GM12878 (cell line): ENCODE measurements around the gene TMBIM1. TPM values are rescaled to one million over a fixed set of nuclear protein-coding genes. Genes with fewer than 3 reads are reported as not detected.

Source experiments
- BMI1 ChIP-seq: fragments of 450-650 bp; IDR thresholded peaks from 2 replicates; pipeline ENCODE4 v1.6.1; 2016; ENCODE audit warnings: mild to moderate bottlenecking, moderate library complexity, borderline replicate concordance
- SIN3A ChIP-seq: IDR thresholded peaks from 2 replicates; pipeline ENCODE4 v1.6.1; 2012; ENCODE audit warnings: low read depth, low read length, improper control_type of control experiment
- TARDBP ChIP-seq: IDR thresholded peaks from 2 replicates; pipeline ENCODE4 v1.6.1; 2016; ENCODE audit warnings: borderline replicate concordance
- ZBED1 ChIP-seq: IDR thresholded peaks from 2 replicates; pipeline ENCODE4 v1.6.1; 2016; ENCODE audit warnings: borderline replicate concordance
- ZNF24 ChIP-seq: fragments of 450-650 bp; IDR thresholded peaks from 2 replicates; pipeline ENCODE4 v1.6.1; 2017; ENCODE audit warnings: antibody characterized with exemption, mild to moderate bottlenecking
- polyA plus RNA-seq, 11 experiments: library from polyadenylated mRNA; depleted of rRNA in 4 of 11; unstranded in 6 of 11; stranded (reverse) in 5 of 11; fragments of >200 nt; fragmentation: Nextera tagmentation in 4 of 11; fragmentation: Illumina TruSeq in 1 of 11; extraction: Ambion mirVana in 4 of 11; extraction: Trizol in 1 of 11; gene quantifications; 1 replicate in 1 of 11; 2 replicates in 10 of 11; pipeline versions ENCODE4 v1.2.1 to v1.2.3, GENCODE V29; 2011 to 2016; ENCODE audit warnings: inconsistent platforms in 2 of 11, missing spikeins in 2 of 11, low read depth in 1 of 11
- total RNA-seq, 4 experiments: library from RNA; depleted of rRNA in 3 of 4; stranded (reverse); fragments of >200 nt in 3 of 4; fragmentation: Illumina TruSeq in 1 of 4; extraction: Trizol in 1 of 4; gene quantifications; 2 replicates each; pipeline versions ENCODE4 v1.2.1 to v1.2.3, GENCODE V29; 2013 to 2021
- TF ChIP-seq, protein P1 (sequence below): fragments of 450-650 bp; IDR thresholded peaks from 2 replicates; pipeline ENCODE4 v1.6.1; 2017; ENCODE audit warnings: mild to moderate bottlenecking, moderate library complexity
- TF ChIP-seq, protein P2 (sequence below): fragments of 450-650 bp; IDR thresholded peaks from 2 replicates; pipeline ENCODE4 v1.6.1; 2017; ENCODE audit warnings: low read depth, mild to moderate bottlenecking, moderate library complexity
- TF ChIP-seq, protein P3 (sequence below): fragments of 150-350 bp; IDR thresholded peaks from 2 replicates; pipeline ENCODE4 v1.6.1; 2014; ENCODE audit warnings: mild to moderate bottlenecking, low read depth, low read length
- TF ChIP-seq, protein P4 (sequence below): fragments of 450-650 bp; IDR thresholded peaks from 2 replicates; pipeline ENCODE4 v1.6.1; 2016; ENCODE audit warnings: mild to moderate bottlenecking
- TF ChIP-seq, protein P5 (sequence below): IDR thresholded peaks from 2 replicates; pipeline ENCODE4 v1.6.1; 2012; ENCODE audit warnings: improper control_type of control experiment, low read depth, low read length; ENCODE audit not compliant: insufficient replicate concordance

The TMBIM1 gene
- total and polyA plus RNA-seq, 10 of the 15 experiments (the other 5 are each of a cell fraction or from before 2014, with no cell fraction given): 6.1 to 38.3 (median 26.2) TPM

DNA sequence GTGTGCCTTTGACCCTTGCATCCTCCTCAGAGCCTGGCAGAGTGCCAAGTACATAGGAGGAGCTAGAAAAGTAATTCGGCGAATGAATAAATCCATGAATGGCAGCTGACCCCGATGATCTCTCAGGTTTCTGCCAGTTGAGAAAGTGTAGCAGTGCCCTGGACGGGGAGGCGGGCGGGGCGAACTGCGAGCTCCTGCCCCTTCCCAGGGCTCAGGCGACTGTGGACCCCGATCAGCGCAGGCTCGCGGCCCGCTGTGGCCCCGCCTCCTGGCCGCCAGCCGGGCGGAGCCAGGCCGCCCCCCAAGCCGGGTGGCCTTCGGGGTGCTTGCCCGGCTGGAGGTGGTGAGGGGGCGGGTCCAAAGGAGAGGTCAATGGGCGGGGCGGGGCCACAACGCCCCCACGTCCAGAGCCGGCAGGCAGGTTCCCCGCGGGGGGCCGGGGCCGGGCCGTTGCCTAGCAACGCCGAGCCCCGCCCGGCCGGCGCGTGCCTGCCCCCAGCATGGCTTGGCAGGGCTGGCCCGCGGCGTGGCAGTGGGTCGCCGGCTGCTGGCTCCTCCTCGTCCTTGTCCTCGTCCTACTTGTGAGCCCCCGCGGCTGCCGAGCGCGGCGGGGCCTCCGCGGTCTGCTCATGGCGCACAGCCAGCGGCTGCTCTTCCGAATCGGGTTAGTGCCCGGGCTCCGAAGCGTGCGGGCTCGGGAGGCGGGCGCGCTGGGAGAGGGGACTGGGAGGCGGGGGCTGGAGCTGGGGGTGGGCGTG lies 30.6 kb upstream of the TMBIM1 start (continued):
- TF ChIP-seq, protein P1, sequence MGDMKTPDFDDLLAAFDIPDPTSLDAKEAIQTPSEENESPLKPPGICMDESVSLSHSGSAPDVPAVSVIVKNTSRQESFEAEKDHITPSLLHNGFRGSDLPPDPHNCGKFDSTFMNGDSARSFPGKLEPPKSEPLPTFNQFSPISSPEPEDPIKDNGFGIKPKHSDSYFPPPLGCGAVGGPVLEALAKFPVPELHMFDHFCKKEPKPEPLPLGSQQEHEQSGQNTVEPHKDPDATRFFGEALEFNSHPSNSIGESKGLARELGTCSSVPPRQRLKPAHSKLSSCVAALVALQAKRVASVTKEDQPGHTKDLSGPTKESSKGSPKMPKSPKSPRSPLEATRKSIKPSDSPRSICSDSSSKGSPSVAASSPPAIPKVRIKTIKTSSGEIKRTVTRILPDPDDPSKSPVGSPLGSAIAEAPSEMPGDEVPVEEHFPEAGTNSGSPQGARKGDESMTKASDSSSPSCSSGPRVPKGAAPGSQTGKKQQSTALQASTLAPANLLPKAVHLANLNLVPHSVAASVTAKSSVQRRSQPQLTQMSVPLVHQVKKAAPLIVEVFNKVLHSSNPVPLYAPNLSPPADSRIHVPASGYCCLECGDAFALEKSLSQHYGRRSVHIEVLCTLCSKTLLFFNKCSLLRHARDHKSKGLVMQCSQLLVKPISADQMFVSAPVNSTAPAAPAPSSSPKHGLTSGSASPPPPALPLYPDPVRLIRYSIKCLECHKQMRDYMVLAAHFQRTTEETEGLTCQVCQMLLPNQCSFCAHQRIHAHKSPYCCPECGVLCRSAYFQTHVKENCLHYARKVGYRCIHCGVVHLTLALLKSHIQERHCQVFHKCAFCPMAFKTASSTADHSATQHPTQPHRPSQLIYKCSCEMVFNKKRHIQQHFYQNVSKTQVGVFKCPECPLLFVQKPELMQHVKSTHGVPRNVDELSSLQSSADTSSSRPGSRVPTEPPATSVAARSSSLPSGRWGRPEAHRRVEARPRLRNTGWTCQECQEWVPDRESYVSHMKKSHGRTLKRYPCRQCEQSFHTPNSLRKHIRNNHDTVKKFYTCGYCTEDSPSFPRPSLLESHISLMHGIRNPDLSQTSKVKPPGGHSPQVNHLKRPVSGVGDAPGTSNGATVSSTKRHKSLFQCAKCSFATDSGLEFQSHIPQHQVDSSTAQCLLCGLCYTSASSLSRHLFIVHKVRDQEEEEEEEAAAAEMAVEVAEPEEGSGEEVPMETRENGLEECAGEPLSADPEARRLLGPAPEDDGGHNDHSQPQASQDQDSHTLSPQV: no peak
- TF ChIP-seq ZBED1: no peak
- TF ChIP-seq BMI1: peak; percentile 88
- TF ChIP-seq, protein P2, sequence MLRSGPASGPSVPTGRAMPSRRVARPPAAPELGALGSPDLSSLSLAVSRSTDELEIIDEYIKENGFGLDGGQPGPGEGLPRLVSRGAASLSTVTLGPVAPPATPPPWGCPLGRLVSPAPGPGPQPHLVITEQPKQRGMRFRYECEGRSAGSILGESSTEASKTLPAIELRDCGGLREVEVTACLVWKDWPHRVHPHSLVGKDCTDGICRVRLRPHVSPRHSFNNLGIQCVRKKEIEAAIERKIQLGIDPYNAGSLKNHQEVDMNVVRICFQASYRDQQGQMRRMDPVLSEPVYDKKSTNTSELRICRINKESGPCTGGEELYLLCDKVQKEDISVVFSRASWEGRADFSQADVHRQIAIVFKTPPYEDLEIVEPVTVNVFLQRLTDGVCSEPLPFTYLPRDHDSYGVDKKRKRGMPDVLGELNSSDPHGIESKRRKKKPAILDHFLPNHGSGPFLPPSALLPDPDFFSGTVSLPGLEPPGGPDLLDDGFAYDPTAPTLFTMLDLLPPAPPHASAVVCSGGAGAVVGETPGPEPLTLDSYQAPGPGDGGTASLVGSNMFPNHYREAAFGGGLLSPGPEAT: no peak
- TF ChIP-seq TARDBP: no peak
- TF ChIP-seq SIN3A: peak; percentile 55; the same call in 1 of the 2 replicates
- TF ChIP-seq, protein P3, sequence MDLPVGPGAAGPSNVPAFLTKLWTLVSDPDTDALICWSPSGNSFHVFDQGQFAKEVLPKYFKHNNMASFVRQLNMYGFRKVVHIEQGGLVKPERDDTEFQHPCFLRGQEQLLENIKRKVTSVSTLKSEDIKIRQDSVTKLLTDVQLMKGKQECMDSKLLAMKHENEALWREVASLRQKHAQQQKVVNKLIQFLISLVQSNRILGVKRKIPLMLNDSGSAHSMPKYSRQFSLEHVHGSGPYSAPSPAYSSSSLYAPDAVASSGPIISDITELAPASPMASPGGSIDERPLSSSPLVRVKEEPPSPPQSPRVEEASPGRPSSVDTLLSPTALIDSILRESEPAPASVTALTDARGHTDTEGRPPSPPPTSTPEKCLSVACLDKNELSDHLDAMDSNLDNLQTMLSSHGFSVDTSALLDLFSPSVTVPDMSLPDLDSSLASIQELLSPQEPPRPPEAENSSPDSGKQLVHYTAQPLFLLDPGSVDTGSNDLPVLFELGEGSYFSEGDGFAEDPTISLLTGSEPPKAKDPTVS: no peak
- no peak for TF ChIP-seq ZNF24
- TF ChIP-seq, protein P4, sequence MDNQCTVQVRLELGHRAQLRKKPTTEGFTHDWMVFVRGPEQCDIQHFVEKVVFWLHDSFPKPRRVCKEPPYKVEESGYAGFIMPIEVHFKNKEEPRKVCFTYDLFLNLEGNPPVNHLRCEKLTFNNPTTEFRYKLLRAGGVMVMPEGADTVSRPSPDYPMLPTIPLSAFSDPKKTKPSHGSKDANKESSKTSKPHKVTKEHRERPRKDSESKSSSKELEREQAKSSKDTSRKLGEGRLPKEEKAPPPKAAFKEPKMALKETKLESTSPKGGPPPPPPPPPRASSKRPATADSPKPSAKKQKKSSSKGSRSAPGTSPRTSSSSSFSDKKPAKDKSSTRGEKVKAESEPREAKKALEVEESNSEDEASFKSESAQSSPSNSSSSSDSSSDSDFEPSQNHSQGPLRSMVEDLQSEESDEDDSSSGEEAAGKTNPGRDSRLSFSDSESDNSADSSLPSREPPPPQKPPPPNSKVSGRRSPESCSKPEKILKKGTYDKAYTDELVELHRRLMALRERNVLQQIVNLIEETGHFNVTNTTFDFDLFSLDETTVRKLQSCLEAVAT: no peak
- TF ChIP-seq, protein P5, sequence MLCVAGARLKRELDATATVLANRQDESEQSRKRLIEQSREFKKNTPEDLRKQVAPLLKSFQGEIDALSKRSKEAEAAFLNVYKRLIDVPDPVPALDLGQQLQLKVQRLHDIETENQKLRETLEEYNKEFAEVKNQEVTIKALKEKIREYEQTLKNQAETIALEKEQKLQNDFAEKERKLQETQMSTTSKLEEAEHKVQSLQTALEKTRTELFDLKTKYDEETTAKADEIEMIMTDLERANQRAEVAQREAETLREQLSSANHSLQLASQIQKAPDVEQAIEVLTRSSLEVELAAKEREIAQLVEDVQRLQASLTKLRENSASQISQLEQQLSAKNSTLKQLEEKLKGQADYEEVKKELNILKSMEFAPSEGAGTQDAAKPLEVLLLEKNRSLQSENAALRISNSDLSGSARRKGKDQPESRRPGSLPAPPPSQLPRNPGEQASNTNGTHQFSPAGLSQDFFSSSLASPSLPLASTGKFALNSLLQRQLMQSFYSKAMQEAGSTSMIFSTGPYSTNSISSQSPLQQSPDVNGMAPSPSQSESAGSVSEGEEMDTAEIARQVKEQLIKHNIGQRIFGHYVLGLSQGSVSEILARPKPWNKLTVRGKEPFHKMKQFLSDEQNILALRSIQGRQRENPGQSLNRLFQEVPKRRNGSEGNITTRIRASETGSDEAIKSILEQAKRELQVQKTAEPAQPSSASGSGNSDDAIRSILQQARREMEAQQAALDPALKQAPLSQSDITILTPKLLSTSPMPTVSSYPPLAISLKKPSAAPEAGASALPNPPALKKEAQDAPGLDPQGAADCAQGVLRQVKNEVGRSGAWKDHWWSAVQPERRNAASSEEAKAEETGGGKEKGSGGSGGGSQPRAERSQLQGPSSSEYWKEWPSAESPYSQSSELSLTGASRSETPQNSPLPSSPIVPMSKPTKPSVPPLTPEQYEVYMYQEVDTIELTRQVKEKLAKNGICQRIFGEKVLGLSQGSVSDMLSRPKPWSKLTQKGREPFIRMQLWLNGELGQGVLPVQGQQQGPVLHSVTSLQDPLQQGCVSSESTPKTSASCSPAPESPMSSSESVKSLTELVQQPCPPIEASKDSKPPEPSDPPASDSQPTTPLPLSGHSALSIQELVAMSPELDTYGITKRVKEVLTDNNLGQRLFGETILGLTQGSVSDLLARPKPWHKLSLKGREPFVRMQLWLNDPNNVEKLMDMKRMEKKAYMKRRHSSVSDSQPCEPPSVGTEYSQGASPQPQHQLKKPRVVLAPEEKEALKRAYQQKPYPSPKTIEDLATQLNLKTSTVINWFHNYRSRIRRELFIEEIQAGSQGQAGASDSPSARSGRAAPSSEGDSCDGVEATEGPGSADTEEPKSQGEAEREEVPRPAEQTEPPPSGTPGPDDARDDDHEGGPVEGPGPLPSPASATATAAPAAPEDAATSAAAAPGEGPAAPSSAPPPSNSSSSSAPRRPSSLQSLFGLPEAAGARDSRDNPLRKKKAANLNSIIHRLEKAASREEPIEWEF: no peak
